Measurements from ENCODE around the gene PARP8. TPM values are rescaled to one million over a fixed set of nuclear protein-coding genes. Genes with fewer than 3 reads are reported as not detected.

PARP8 gene
- total RNA-seq, 3 donors from 2014 or later (not counting 1 experiment from before 2014, with no cell fraction given): 359 to 395 (median 372) TPM

DNA sequence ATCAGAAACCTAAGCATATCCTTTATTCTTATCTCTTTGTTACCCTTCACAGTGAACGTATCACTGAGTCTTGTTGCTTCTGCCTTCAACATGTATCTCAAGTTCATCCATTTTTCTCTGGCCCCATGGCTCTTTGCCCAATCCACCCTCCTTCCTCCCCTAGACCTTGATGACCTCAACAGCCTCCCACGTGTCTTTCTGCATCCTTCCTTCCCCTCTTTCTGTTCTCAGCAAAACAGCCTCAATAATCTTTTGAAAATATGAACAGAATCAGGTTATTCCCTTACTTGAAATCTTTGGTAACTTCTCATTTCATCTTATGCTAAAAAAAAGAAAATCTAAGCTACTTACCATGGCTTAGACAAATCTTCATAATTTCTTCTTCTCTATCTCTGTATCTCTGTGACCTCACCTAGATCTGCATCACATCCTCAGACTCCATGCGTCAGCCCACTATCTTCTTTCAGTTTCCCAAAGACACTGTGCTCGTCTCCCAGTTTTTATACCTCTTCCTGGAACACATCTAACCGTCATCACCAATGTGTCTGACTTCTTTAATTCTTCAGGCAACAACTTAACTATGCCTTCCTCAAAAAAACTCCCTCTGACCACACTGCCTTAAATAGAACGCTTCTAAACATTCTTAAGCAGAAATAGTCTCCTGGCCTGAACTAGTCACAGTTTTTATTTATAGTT is 208.0 kb downstream of the PARP8 start:
- no peaks in the 10 kb centered on the region for H3K36me3 ChIP-seq (ENCODE audit: control insufficient read depth, insufficient read depth, low read length)
- 39% methylated on average over 6 of the region's 6 CpGs for WGBS (ENCODE audit: insufficient coverage)
- H3K27me3 ChIP-seq (ENCODE audit: control insufficient read depth, insufficient read depth, low read length): peaks cover 4% of the 10 kb centered on the region
- intact Hi-C loops (cut with micrococcal nuclease): no loop called here
- H3K4me1 ChIP-seq (ENCODE audit: control insufficient read depth, insufficient read depth, low read length): no peaks in the 10 kb centered on the region
- TF ChIP-seq CTCF (IDR thresholded peaks at IDR 0.05): no peak
- H3K27me3 Mint-ChIP-seq (ENCODE audit: low read depth in 2 of 2): peaks cover 21 to 24% of the 10 kb centered on the region in 2 donors
- no peaks in the 10 kb centered on the region for H3K36me3 Mint-ChIP-seq
- H3K27ac Mint-ChIP-seq: no peak overlapping the region
- peaks cover 0 to 3% of the 10 kb centered on the region in 2 donors for H3K9me3 Mint-ChIP-seq
- no peak overlapping the region for H3K4me3 ChIP-seq (ENCODE audit: low read length)
- H3K4me3 Mint-ChIP-seq: no peak overlapping the region
- H3K9me3 ChIP-seq (ENCODE audit: control insufficient read depth, insufficient read depth, low read length): no peaks in the 10 kb centered on the region
- H3K4me1 Mint-ChIP-seq: peaks cover 0 to 6% of the 10 kb centered on the region in 2 donors
- H3K27ac ChIP-seq (ENCODE audit: low read length): no peak overlapping the region
- DNase-seq (no peak), ATAC-seq (no peak)

GRCh38 chr5:50875002-50875344 is 208.5 kb downstream of the PARP8 start:
- H3K9me3 ChIP-seq (ENCODE audit: control insufficient read depth, insufficient read depth, low read length): no peaks in the 10 kb centered on the region
- peaks cover 0 to 3% of the 10 kb centered on the region in 2 donors for H3K9me3 Mint-ChIP-seq
- H3K27me3 Mint-ChIP-seq (ENCODE audit: low read depth in 2 of 2): peaks cover 20 to 24% of the 10 kb centered on the region in 2 donors
- no peak for ATAC-seq
- H3K4me3 Mint-ChIP-seq: no peak overlapping the region
- H3K27me3 ChIP-seq (ENCODE audit: control insufficient read depth, insufficient read depth, low read length): peaks cover 3% of the 10 kb centered on the region
- no peaks in the 10 kb centered on the region for H3K36me3 Mint-ChIP-seq
- H3K4me3 ChIP-seq (ENCODE audit: low read length): no peak overlapping the region
- no peaks in the 10 kb centered on the region for H3K4me1 ChIP-seq (ENCODE audit: control insufficient read depth, insufficient read depth, low read length)
- TF ChIP-seq CTCF (IDR thresholded peaks at IDR 0.05): no peak
- H3K4me1 Mint-ChIP-seq: peaks cover 0 to 6% of the 10 kb centered on the region in 2 donors
- WGBS (ENCODE audit: insufficient coverage): no CpG with 5 or more reads among the region's 1 CpG
- H3K36me3 ChIP-seq (ENCODE audit: control insufficient read depth, insufficient read depth, low read length): no peaks in the 10 kb centered on the region
- DNase-seq: no peak
- intact Hi-C loops (cut with micrococcal nuclease): no loop called here
- H3K27ac Mint-ChIP-seq: no peak overlapping the region
- no peak overlapping the region for H3K27ac ChIP-seq (ENCODE audit: low read length)

DNA sequence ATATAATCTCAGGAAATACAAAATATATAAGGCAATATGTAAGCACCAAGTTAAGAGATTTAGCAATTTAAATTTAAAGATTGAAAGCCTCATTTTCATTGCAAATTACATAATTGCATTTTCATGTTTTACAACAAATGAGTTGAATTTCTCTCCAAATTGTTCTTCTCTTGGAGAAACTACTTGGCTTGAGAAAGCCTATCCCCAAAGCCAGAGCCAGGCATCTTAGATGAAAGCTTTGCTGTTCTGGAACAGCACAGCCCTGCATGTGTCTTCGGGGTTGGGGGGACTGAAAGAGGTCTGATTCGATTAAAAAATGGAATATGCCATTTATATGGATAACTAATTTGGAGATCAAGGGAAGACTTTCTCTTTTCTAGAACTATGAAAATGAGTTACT is 212.0 kb downstream of the PARP8 start:
- H3K4me3 Mint-ChIP-seq: no peak overlapping the region
- intact Hi-C loops (cut with micrococcal nuclease): no loop called here

More for the DNA sequence above, 212.0 kb downstream of the PARP8 start:
- Histone ChIP-seq H3K9me3 (ENCODE audit: control insufficient read depth, insufficient read depth, low read length) (no peaks in the 10 kb centered on the region), H3K27me3 (ENCODE audit: control insufficient read depth, insufficient read depth, low read length) (no peaks in the 10 kb centered on the region), H3K4me3 (ENCODE audit: low read length) (no peak overlapping the region), H3K36me3 (ENCODE audit: control insufficient read depth, insufficient read depth, low read length) (no peaks in the 10 kb centered on the region), H3K27ac (ENCODE audit: low read length) (no peak overlapping the region), H3K4me1 (ENCODE audit: control insufficient read depth, insufficient read depth, low read length) (no peaks in the 10 kb centered on the region)
- no peaks in the 10 kb centered on the region for H3K36me3 Mint-ChIP-seq
- no peak overlapping the region for H3K27ac Mint-ChIP-seq
- peaks cover 0 to 6% of the 10 kb centered on the region in 2 donors for H3K4me1 Mint-ChIP-seq
- H3K9me3 Mint-ChIP-seq: no peaks in the 10 kb centered on the region
- TF ChIP-seq CTCF (IDR thresholded peaks at IDR 0.05): no peak
- peaks cover 10 to 13% of the 10 kb centered on the region in 2 donors for H3K27me3 Mint-ChIP-seq (ENCODE audit: low read depth in 2 of 2)
- no peak for DNase-seq
- no peak for ATAC-seq
- 96% methylated on average over 2 of the region's 2 CpGs for WGBS (ENCODE audit: insufficient coverage)

Data from natural killer cell (primary cell).